Lower leg skin (tissue), 3 donors: ENCODE data around the gene C5orf63.

Source experiments
- CTCF ChIP-seq, 3 donors: fragments of 450-650 bp; IDR thresholded peaks; one replicate each; pipeline ENCODE4 v1.5.1; 2016; ENCODE audit warnings: antibody characterized with exemption in 3 of 3, mild to moderate bottlenecking in 3 of 3, moderate library complexity in 2 of 3
- POLR2A ChIP-seq, 2 donors: fragments of 450-650 bp; IDR thresholded peaks; one replicate each; pipeline ENCODE4 v1.6.1; 2016 to 2017; ENCODE audit warnings: antibody characterized with exemption in 2 of 2, mild to moderate bottlenecking in 1 of 2, moderate library complexity in 1 of 2

- no peak for TF ChIP-seq CTCF (IDR thresholded peaks at IDR 0.05)
- no peak for TF ChIP-seq POLR2A (IDR thresholded peaks at IDR 0.05)
Observed at GRCh38 chr5:127085796-127086195, 12.5 kb upstream of the C5orf63 start.
